Nephron progenitor cell (in vitro differentiated cells): ENCODE measurements around the gene BCL11A.

Experiments used
- DNase-seq: peaks from one replicate; pipeline ENCODE4 v3.0.0; 2021
- H3K27ac Mint-ChIP-seq: 2 replicates; pipeline ENCODE4 v1.8.0; 2021; ENCODE audit warnings: mild to moderate bottlenecking, moderate library complexity, mixed read lengths
- H3K27me3 Mint-ChIP-seq: 2 replicates; pipeline ENCODE4 v1.8.0; 2021; ENCODE audit warnings: mild to moderate bottlenecking, low read depth, mixed read lengths; ENCODE audit not compliant: poor library complexity
- H3K36me3 Mint-ChIP-seq: 2 replicates; pipeline ENCODE4 v1.8.0; 2021; ENCODE audit warnings: low read depth, mixed read lengths
- H3K4me1 Mint-ChIP-seq: 2 replicates; pipeline ENCODE4 v1.8.0; 2021; ENCODE audit warnings: mixed read lengths
- H3K4me3 Mint-ChIP-seq: 2 replicates; pipeline ENCODE4 v1.8.0; 2021; ENCODE audit warnings: mild to moderate bottlenecking, moderate library complexity, mixed read lengths
- H3K9me3 Mint-ChIP-seq: 2 replicates; pipeline ENCODE4 v1.8.0; 2021; ENCODE audit warnings: mild to moderate bottlenecking, moderate library complexity, mixed read lengths
- TF ChIP-seq, protein P1 (sequence below): fragments of 200-600 bp; sonication (generic); IDR thresholded peaks from 2 replicates; pipeline ENCODE4 v1.5.0; 2021; ENCODE audit warnings: antibody characterized with exemption

Gene BCL11A

DNA sequence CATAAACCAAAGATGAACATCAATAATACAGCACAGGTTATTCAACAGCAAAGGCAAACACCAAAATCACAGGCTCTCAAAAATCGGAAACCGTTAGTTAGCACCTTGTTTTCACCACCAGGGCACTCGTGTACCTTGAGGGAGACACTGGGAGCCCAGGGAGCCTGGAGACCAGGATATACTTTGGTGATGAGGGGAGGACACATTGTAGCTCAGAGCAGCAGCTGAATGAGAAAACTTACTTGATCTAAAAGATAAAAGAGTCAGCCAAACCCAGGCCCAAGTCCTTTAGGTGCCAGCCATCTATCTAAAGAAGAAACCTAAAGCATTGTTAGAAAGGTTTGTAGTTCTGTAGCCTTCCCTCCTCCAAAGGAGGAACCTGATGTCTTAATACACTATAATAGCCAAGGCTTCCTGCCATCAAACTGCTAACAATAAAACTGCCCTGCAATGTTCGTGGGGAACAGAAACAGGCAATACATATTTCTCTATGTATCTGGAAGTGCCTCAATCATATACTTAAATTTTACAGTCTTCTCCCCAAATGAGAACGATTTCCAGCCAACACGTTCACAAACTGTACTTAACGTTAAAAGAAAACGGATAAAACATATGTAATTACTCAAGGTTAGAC is 19.3 kb downstream of the BCL11A start:
- no peaks in the 10 kb centered on the region for H3K9me3 Mint-ChIP-seq
- H3K27me3 Mint-ChIP-seq: peaks cover 26% of the 10 kb centered on the region
- no peak for DNase-seq
- TF ChIP-seq, protein P1, sequence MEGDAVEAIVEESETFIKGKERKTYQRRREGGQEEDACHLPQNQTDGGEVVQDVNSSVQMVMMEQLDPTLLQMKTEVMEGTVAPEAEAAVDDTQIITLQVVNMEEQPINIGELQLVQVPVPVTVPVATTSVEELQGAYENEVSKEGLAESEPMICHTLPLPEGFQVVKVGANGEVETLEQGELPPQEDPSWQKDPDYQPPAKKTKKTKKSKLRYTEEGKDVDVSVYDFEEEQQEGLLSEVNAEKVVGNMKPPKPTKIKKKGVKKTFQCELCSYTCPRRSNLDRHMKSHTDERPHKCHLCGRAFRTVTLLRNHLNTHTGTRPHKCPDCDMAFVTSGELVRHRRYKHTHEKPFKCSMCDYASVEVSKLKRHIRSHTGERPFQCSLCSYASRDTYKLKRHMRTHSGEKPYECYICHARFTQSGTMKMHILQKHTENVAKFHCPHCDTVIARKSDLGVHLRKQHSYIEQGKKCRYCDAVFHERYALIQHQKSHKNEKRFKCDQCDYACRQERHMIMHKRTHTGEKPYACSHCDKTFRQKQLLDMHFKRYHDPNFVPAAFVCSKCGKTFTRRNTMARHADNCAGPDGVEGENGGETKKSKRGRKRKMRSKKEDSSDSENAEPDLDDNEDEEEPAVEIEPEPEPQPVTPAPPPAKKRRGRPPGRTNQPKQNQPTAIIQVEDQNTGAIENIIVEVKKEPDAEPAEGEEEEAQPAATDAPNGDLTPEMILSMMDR: no peak
- H3K4me1 Mint-ChIP-seq: peaks cover 81% of the 10 kb centered on the region
- H3K4me3 Mint-ChIP-seq: no peak overlapping the region
- no peak overlapping the region for H3K27ac Mint-ChIP-seq
- H3K36me3 Mint-ChIP-seq: no peaks in the 10 kb centered on the region

DNA sequence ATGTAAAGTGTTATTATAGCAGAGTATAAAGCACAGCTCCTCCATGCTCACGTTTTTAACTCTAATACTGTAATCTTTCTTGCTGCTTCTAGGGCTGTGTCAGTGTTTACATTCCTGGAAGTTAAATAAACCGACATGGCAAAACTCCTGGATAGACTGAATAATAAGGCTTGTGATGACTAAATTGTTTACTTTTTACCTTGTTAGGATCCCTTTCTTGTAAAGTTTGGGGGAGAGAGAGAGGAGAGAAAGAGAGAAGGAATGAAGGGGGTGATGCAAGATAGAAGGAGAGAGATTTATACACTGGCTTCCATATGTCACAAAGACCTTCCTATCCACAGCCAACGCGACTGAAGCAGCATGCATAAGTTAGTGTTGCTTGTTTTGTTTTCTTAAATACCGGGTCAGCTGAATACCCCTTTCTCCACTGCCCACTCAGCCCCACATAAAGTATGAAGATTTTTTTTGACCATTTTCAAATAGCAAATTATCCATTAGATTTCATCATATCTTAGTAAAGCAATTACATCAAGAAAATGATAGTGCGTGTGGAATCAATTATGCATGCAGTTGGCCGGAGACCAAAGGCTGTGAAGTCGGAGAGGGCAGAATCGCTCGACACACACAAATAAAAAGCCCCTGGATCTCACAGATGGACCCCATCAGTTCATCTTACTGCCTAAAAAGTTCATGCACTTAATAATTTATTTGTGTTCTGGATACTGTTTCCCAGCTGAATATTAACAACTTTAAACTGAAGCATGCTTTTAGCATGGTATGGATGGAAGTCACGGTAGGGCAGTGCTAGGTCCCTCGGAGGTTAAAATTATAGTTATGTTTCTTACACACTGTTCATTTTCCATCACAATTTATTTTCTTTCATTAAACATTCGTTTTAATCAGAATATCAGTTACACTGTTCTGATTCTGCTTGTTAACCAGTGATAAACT is 20.1 kb downstream of the BCL11A start:
- Mint-ChIP-seq H3K27ac (no peak overlapping the region), H3K9me3 (no peaks in the 10 kb centered on the region), H3K4me3 (peak overlapping the region; percentile 14), H3K36me3 (no peaks in the 10 kb centered on the region), H3K4me1 (peaks cover 81% of the 10 kb centered on the region), H3K27me3 (peaks cover 27% of the 10 kb centered on the region)
- TF ChIP-seq, protein P1: no peak
- no peak for DNase-seq

DNA sequence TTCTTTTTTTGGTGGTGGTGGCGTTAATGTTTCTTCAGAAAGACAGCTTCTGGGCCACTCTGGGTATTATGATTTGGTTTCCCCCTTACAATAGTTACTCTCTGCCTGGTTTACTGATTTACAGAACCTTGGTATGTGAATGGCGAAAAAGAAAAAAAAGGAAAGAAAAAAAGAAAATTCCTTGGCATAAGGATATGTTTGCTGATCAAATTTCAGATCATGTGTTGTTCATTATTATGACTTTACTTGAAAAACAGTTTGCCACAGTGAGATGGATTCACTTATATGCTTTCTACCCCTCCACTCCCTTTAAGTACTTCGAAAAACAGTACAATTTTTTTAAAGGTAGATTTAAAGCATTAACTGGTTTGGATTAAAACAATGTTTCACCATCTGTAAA is 21.0 kb downstream of the BCL11A start:
- no peaks in the 10 kb centered on the region for H3K9me3 Mint-ChIP-seq
- peaks cover 90% of the 10 kb centered on the region for H3K4me1 Mint-ChIP-seq
- peak overlapping the region; percentile 60 for H3K4me3 Mint-ChIP-seq
- H3K36me3 Mint-ChIP-seq: no peaks in the 10 kb centered on the region
- TF ChIP-seq, protein P1: no peak
- DNase-seq: no peak
- peaks cover 27% of the 10 kb centered on the region for H3K27me3 Mint-ChIP-seq
- peak overlapping the region; percentile 14 for H3K27ac Mint-ChIP-seq

DNA sequence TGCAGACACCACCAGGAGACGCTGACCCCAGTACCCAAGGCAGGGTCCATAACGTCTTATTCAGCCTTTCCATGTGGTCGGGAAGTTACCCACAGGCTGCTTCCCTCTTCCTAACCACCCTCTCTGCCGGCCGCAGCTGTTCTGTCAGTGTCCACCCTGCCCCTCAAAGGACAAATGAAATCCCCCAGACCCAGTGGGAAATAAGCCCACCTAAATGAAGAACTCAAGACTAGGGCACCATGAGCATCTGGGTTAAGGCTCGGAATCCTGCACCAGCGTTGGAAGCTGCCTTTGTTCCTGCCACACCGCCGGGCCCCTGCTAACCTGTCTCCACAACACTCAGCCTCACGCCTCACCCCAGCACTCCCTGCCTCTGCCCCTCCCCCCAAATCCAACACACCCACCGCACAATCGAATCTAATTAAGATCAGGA is 21.7 kb downstream of the BCL11A start:
- H3K27me3 Mint-ChIP-seq: peaks cover 27% of the 10 kb centered on the region
- TF ChIP-seq, protein P1: no peak
- H3K9me3 Mint-ChIP-seq: no peaks in the 10 kb centered on the region
- no peaks in the 10 kb centered on the region for H3K36me3 Mint-ChIP-seq
- no peak overlapping the region for H3K27ac Mint-ChIP-seq
- no peak for DNase-seq
- H3K4me1 Mint-ChIP-seq: peaks cover 97% of the 10 kb centered on the region
- peak overlapping the region; percentile 60 for H3K4me3 Mint-ChIP-seq

DNA sequence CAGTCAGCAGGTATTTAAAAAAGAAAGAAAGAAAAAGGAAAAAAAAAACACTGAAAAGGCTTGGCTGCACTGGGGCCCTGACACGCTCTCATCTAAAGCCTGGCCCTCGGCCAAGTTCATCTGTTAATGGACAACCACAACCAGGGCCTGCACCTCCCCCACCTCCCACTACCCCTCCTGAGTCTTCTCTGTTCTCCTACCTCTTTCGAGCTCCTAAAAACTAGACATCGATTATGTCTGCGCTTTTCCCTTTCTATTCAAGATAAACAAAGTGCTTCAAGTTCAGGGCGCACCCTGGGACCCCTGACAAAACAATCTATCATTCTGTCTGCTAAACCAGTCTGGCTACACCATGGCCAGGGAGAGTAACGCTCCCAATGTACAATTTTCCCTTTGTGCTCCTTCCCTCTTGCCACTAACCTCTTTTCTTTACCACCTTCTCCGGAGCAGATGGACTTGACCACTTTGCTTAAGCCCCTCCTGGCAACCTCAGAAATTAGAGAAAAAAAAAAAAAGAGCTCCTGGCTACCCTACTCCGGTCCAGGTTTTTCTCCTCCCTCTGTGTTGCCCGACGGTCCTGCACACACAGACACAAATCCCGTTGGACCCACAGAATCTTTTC is 22.7 kb downstream of the BCL11A start:
- H3K4me1 Mint-ChIP-seq: peaks cover 95% of the 10 kb centered on the region
- H3K27ac Mint-ChIP-seq: peak overlapping the region; percentile 1
- peak; percentile 53 for DNase-seq
- TF ChIP-seq, protein P1: no peak
- no peaks in the 10 kb centered on the region for H3K36me3 Mint-ChIP-seq
- peak overlapping the region; percentile 27 for H3K4me3 Mint-ChIP-seq
- H3K9me3 Mint-ChIP-seq: no peaks in the 10 kb centered on the region
- H3K27me3 Mint-ChIP-seq: peaks cover 28% of the 10 kb centered on the region
